GM08714 (cell line): ENCODE measurements around the gene CLIP2.
A peak's percentile ranks its signal among the peaks of the same experiment; 100 is the strongest.

ENCODE experiments used
- H3K4me3 ChIP-seq: fragments of 200-500 bp; sonication (Bioruptor generic); 2 replicates; pipeline ENCODE4 v1.5.1; 2014; ENCODE audit warnings: mild to moderate bottlenecking, low read length, inconsistent platforms
- ZNF274 ChIP-seq: IDR thresholded peaks from 2 replicates; pipeline ENCODE4 v1.6.1; 2012; ENCODE audit warnings: mild to moderate bottlenecking, low read depth, low read length

The CLIP2 gene

GRCh38 chr7:74263399-74264120 lies 25.6 kb upstream of the CLIP2 start:
- no peak for TF ChIP-seq ZNF274
- H3K4me3 ChIP-seq, result no peak overlapping the region

- no peak for TF ChIP-seq ZNF274
- H3K4me3 ChIP-seq, result no peak overlapping the region
These were observed 22.8 kb upstream of the CLIP2 start for GRCh38 chr7:74266191-74266963.

- H3K4me3 ChIP-seq, result no peak overlapping the region
- TF ChIP-seq ZNF274, result no peak
These were observed 21.2 kb upstream of the CLIP2 start for GRCh38 chr7:74267756-74268565.

DNA sequence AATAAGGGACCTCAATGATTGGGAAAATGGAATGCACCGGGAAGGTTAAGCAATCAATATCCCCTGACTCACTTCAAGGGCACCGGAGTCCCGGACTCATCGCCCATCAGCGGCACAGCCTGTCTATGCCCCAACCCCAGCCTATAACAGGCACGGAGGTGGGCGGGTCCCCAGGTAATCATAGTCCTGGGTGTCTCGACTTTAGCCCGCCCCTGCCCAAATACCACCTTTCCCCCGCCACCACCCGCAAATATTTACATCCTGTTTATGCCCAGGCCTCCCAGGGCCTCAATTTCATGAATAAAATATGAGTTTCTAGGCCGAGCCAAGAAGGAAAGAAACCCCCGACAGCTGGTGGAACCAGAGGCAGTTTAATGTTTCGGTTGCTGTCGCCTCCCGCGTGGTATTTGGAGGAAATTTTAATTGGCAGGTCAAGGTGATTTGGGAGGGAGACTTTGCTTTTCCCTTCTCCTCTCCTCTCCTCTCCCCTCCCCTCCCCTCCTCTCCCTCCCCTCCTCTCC lies 19.4 kb upstream of the CLIP2 start:
- H3K4me3 ChIP-seq, result peak overlapping the region; percentile 34; the same call in 1 of the 2 replicates
- TF ChIP-seq ZNF274, result no peak

DNA sequence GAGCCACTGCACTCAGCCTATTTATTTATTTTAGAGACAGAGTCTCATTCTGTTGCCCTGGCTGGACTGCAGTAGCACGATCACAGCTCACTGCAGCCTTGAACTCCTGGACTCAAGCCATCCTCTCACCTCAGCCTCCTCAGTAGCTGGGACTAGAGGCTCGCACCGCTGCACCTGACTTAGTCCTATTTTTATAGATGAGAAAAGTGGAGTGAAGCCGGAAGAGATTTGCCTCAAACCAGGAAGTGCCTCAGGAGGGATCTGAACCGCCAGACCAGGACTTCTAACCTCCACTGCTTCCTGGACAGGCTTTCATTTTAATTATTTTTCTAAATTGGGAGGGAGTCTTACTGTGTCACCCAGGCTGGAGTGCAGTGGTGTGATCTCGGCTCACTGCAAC lies 17.5 kb upstream of the CLIP2 start:
- H3K4me3 ChIP-seq, result peak overlapping the region; percentile 27; the same call in 1 of the 2 replicates
- TF ChIP-seq ZNF274, result no peak

DNA sequence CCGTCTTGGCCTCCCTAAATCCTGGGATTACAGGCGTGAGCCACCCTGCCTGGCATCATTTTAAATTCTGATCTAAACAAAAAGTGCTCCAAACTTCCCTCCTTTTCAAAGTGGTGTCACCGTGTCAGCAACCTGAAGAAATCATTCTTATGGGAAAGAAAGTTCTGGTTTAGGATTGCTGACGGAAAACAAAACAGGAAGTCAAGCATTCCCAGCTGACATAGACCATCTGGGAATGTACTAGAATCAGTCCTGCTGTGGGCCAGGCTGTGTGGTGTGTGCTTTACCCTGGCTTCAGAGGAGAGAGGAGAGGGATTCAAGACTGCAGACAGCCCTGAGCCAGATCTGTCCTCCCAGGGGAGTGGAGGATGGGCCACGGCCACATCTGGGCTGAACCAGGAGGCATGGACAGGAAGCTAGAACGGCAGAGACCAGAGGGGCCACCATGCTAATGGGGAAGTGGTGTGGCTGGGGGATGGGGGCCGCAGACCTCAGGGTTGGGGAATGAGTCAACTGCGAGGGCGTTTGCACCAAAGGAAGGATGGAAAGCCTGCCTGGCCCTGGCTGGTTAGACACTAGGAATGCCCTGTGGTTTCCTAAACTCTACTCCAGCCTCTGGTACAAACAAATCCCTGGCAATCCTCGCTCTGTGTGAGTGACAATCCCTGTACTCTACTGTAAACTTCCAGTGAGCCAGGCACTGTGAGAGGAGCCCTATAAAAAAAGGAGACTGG lies 16.7 kb upstream of the CLIP2 start:
- TF ChIP-seq ZNF274, result no peak
- H3K4me3 ChIP-seq, result peak overlapping the region; percentile 1; the same call in 1 of the 2 replicates

GRCh38 chr7:74275401-74275881 lies 13.8 kb upstream of the CLIP2 start:
- TF ChIP-seq ZNF274, result no peak
- H3K4me3 ChIP-seq, result no peak overlapping the region

- H3K4me3 ChIP-seq, result no peak overlapping the region
- TF ChIP-seq ZNF274, result no peak
These were observed 11.6 kb upstream of the CLIP2 start for GRCh38 chr7:74277636-74278035.

DNA sequence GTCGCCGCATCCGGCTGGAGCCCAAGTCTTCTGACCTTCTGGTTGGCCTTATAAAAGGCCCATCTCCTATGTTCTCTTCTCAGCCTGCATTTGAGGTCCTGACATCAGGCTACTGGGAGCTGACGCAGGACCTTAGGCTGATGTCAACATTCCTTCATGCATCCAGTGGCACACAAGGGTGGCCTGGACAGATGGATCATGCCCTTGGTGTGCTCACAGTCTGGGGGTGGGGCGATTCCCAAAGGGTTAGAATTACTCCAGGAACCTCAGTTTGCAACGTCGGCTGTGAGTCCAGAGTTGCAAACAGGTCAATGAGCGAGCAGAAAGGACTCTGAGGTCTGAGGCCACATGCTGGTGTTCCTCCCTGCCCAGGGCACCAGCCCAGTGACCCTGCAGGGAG lies 8.2 kb upstream of the CLIP2 start:
- no peak for TF ChIP-seq ZNF274
- H3K4me3 ChIP-seq, result no peak overlapping the region

- TF ChIP-seq ZNF274, result no peak
- no peak overlapping the region for H3K4me3 ChIP-seq
These were observed 6.3 kb upstream of the CLIP2 start for GRCh38 chr7:74282748-74283459.

DNA sequence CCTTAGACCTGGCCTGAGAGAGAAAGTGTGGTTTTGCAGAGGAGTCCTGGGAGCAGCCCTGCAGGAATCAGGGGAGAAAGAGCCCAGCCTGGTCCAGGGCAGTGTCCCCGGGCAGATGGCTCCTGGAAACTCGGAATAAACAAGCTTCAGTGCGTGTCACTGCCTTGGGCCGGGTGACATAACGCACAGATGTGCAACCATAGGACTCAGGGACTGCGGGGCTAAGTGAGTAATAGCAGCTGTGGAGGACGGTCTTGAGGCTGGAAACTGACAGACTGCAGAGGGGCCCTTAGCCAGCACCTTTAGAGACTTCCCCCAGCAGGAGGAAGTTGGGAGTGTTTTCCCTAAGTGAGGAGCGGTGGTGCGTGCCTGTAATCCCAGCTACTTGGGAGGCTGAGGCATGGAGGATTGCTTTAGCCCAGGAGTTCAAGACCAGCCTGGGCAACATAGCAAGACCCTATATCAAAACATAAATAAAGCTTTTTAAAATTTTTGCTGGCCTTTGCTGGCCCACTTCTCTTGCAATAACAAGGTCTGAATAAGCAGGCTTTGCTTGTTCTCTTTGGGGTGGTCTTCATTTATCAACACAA lies 5.3 kb upstream of the CLIP2 start:
- no peak for TF ChIP-seq ZNF274
- H3K4me3 ChIP-seq, result no peak overlapping the region

- H3K4me3 ChIP-seq, result no peak overlapping the region; the same call in 1 of the 2 replicates
- TF ChIP-seq ZNF274, result no peak
These were observed 4.4 kb upstream of the CLIP2 start for GRCh38 chr7:74284781-74285259.
